NB4 (cell line): ENCODE data around the gene TDG.

Experiments used
- DNase-seq: peaks from one replicate; pipeline ENCODE4 v3.0.0; 2010; ENCODE audit warnings: low read depth
- H3K4me3 ChIP-seq: one replicate; pipeline ENCODE4 v1.5.1; 2011; ENCODE audit warnings: mild to moderate bottlenecking, low read depth, low read length, moderate library complexity
- CTCF ChIP-seq: IDR thresholded peaks from one replicate; pipeline ENCODE4 v1.5.1; 2012; ENCODE audit warnings: low read depth, low read length
- MAX ChIP-seq: IDR thresholded peaks from 2 replicates; pipeline ENCODE4 v1.6.1; 2011; ENCODE audit warnings: low read depth, low read length
- MYC ChIP-seq: IDR thresholded peaks from 2 replicates; pipeline ENCODE4 v1.6.1; 2011; ENCODE audit warnings: low read depth, low read length
- POLR2A ChIP-seq: IDR thresholded peaks from 2 replicates; pipeline ENCODE4 v1.6.1; 2011; ENCODE audit warnings: mild to moderate bottlenecking; ENCODE audit not compliant: insufficient read length; ENCODE audit errors: extremely low read depth

TDG gene

GRCh38 chr12:103969391-103969790 lies 3.7 kb downstream of the TDG start:
- no peak for DNase-seq
- TF ChIP-seq CTCF (no peak), MAX (no peak), POLR2A (no peak), MYC (no peak)
- H3K4me3 ChIP-seq, result no peak overlapping the region

- TF ChIP-seq CTCF (no peak), POLR2A (no peak), MYC (no peak), MAX (no peak)
Observed at GRCh38 chr12:103973909-103974308, 8.2 kb downstream of the TDG start.

GRCh38 chr12:103975368-103975767 lies 9.7 kb downstream of the TDG start:
- TF ChIP-seq MYC (no peak), MAX (no peak)
- DNase-seq, result no peak
- H3K4me3 ChIP-seq, result no peak overlapping the region

More at GRCh38 chr12:103973909-103974308, 8.2 kb downstream of the TDG start:
- H3K4me3 ChIP-seq, result no peak overlapping the region
- no peak for DNase-seq

- no peak for TF ChIP-seq POLR2A
- no peak for TF ChIP-seq CTCF
- TF ChIP-seq MYC, result no peak
- TF ChIP-seq MAX, result no peak
- peak; percentile 51 for DNase-seq
- H3K4me3 ChIP-seq, result no peak overlapping the region
Observed at GRCh38 chr12:103978384-103978982, 12.8 kb downstream of the TDG start.

DNA sequence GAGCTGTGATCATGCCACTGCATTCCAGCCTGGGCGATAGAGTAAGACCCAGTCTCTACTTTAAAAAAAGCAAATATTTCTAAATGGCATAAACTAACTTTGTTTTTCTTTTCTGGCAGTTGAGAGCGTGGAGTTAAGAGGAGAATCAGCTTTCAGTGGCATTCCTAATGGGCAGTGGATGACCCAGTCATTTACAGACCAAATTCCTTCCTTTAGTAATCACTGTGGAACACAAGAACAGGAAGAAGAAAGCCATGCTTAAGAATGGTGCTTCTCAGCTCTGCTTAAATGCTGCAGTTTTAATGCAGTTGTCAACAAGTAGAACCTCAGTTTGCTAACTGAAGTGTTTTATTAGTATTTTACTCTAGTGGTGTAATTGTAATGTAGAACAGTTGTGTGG lies 21.2 kb downstream of the TDG start:
- no peak for DNase-seq
- TF ChIP-seq CTCF, result no peak
- H3K4me3 ChIP-seq, result no peak overlapping the region

GRCh38 chr12:103994235-103994634 lies 28.6 kb downstream of the TDG start:
- DNase-seq, result no peak
- no peak overlapping the region for H3K4me3 ChIP-seq
- TF ChIP-seq POLR2A (no peak), CTCF (no peak)
